ENCODE results near the gene CRYZL1.

The CRYZL1 gene

DNA sequence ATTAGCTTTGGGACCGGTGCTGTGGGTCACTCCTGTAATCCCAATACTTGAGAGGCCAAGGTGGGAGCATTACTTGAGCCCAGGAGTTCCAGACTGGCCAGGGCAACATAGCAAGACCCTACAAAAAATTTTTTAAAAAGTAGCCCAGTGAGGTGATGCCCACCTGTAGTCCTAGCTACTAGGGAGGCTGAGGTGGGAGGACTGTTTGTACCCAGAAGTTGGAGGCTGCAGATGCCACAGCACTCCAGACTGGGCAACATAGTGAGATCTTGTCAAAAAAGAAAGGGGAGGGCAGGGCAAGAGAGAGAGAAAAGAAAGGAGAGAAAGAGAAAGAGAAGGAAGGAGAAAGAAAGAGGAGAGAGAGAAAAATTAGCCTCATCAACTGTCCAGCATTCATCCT, 7.0 kb upstream of the CRYZL1 start:
- TF ChIP-seq ARNTL (CRISPR knock-in tag; IDR thresholded peaks at IDR 0.05; ENCODE audit: borderline replicate concordance, low read depth) (no peak), RARB (CRISPR knock-in tag; IDR thresholded peaks at IDR 0.05) (no peak), ZNF8 (CRISPR knock-in tag; IDR thresholded peaks at IDR 0.05) (no peak), BACH2 (CRISPR knock-in tag; IDR thresholded peaks at IDR 0.05; ENCODE audit: borderline replicate concordance) (no peak), ZC3H10 (CRISPR knock-in tag; IDR thresholded peaks at IDR 0.05) (no peak), TCF4 (CRISPR knock-in tag; IDR thresholded peaks at IDR 0.05; ENCODE audit: borderline replicate concordance) (no peak), POU6F1 (CRISPR knock-in tag; IDR thresholded peaks at IDR 0.05; ENCODE audit: borderline replicate concordance, low read depth) (no peak)
- ATAC-seq, result no peak

- no peak for ATAC-seq
- TF ChIP-seq SNAI2 (CRISPR knock-in tag; IDR thresholded peaks at IDR 0.05) (no peak), TOX (CRISPR knock-in tag; IDR thresholded peaks at IDR 0.05; ENCODE audit: borderline replicate concordance) (no peak), ZC3H10 (CRISPR knock-in tag; IDR thresholded peaks at IDR 0.05) (no peak), ZNF8 (CRISPR knock-in tag; IDR thresholded peaks at IDR 0.05) (no peak), ZNF70 (CRISPR knock-in tag; IDR thresholded peaks at IDR 0.05) (no peak), ZFP3 (CRISPR knock-in tag; IDR thresholded peaks at IDR 0.05) (no peak), CSDC2 (CRISPR knock-in tag; IDR thresholded peaks at IDR 0.05) (no peak), RARB (CRISPR knock-in tag; IDR thresholded peaks at IDR 0.05) (no peak), CREB5 (CRISPR knock-in tag; IDR thresholded peaks at IDR 0.05; ENCODE audit: low read depth) (no peak), ESRRG (CRISPR knock-in tag; IDR thresholded peaks at IDR 0.05) (no peak), TCF4 (CRISPR knock-in tag; IDR thresholded peaks at IDR 0.05; ENCODE audit: borderline replicate concordance) (no peak), ZFP30 (CRISPR knock-in tag; IDR thresholded peaks at IDR 0.05) (no peak), POU6F1 (CRISPR knock-in tag; IDR thresholded peaks at IDR 0.05; ENCODE audit: borderline replicate concordance, low read depth) (no peak), PPARA (CRISPR knock-in tag; IDR thresholded peaks at IDR 0.05; ENCODE audit: borderline replicate concordance) (no peak), GLIS3 (CRISPR knock-in tag; IDR thresholded peaks at IDR 0.05) (no peak)
- TF ChIP-seq, protein P1, sequence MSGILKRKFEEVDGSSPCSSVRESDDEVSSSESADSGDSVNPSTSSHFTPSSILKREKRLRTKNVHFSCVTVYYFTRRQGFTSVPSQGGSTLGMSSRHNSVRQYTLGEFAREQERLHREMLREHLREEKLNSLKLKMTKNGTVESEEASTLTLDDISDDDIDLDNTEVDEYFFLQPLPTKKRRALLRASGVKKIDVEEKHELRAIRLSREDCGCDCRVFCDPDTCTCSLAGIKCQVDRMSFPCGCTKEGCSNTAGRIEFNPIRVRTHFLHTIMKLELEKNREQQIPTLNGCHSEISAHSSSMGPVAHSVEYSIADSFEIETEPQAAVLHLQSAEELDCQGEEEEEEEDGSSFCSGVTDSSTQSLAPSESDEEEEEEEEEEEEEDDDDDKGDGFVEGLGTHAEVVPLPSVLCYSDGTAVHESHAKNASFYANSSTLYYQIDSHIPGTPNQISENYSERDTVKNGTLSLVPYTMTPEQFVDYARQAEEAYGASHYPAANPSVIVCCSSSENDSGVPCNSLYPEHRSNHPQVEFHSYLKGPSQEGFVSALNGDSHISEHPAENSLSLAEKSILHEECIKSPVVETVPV (CRISPR knock-in tag; IDR thresholded peaks at IDR 0.05), result no peak
Observed at GRCh38 chr21:33647587-33647986, 6.0 kb upstream of the CRYZL1 start.

DNA sequence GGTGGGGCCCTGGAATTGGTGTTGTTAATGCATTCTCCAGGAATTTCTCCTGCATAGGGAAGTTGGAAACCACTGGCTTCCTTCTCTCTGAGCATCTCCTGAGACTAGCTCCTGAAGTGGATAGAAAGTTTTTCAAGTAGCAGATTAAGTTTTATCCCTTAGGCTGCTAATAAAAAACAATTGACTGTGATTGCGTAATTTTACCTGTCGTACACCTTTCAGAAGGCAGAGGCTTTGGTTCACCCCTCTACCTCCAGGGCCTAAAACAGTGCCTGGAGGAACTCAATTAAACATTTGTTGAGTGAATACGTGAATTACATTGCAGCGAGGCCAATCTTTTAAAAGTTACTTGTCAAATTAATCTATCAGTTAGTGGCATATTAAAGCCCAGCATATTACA, 4.2 kb upstream of the CRYZL1 start:
- TF ChIP-seq ZC3H10 (CRISPR knock-in tag; IDR thresholded peaks at IDR 0.05) (no peak), PPARA (CRISPR knock-in tag; IDR thresholded peaks at IDR 0.05; ENCODE audit: borderline replicate concordance) (no peak), CREB5 (CRISPR knock-in tag; IDR thresholded peaks at IDR 0.05; ENCODE audit: low read depth) (no peak), ARNTL (CRISPR knock-in tag; IDR thresholded peaks at IDR 0.05; ENCODE audit: borderline replicate concordance, low read depth) (no peak), ZNF70 (CRISPR knock-in tag; IDR thresholded peaks at IDR 0.05) (no peak), OSR1 (CRISPR knock-in tag; IDR thresholded peaks at IDR 0.05) (no peak), CSDC2 (CRISPR knock-in tag; IDR thresholded peaks at IDR 0.05) (no peak), ZFP3 (CRISPR knock-in tag; IDR thresholded peaks at IDR 0.05) (no peak), ZNF8 (CRISPR knock-in tag; IDR thresholded peaks at IDR 0.05) (no peak), ZFP30 (CRISPR knock-in tag; IDR thresholded peaks at IDR 0.05) (no peak)
- ATAC-seq, result no peak

GRCh38 chr21:33644383-33645074, 3.0 kb upstream of the CRYZL1 start:
- no peak for ATAC-seq
- TF ChIP-seq, protein P2, sequence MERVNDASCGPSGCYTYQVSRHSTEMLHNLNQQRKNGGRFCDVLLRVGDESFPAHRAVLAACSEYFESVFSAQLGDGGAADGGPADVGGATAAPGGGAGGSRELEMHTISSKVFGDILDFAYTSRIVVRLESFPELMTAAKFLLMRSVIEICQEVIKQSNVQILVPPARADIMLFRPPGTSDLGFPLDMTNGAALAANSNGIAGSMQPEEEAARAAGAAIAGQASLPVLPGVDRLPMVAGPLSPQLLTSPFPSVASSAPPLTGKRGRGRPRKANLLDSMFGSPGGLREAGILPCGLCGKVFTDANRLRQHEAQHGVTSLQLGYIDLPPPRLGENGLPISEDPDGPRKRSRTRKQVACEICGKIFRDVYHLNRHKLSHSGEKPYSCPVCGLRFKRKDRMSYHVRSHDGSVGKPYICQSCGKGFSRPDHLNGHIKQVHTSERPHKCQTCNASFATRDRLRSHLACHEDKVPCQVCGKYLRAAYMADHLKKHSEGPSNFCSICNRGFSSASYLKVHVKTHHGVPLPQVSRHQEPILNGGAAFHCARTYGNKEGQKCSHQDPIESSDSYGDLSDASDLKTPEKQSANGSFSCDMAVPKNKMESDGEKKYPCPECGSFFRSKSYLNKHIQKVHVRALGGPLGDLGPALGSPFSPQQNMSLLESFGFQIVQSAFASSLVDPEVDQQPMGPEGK (CRISPR knock-in tag; IDR thresholded peaks at IDR 0.05; ENCODE audit: borderline replicate concordance), result no peak
- TF ChIP-seq ZNF565 (CRISPR knock-in tag; conservative IDR thresholded peaks at IDR 0.05; ENCODE audit: low read depth), result no peak
- TF ChIP-seq ZFP30 (CRISPR knock-in tag; IDR thresholded peaks at IDR 0.05), result no peak
- TF ChIP-seq BACH2 (CRISPR knock-in tag; IDR thresholded peaks at IDR 0.05; ENCODE audit: borderline replicate concordance), result no peak
- no peak for TF ChIP-seq TSHZ2 (CRISPR knock-in tag; IDR thresholded peaks at IDR 0.05)
- TF ChIP-seq ZNF8 (CRISPR knock-in tag; IDR thresholded peaks at IDR 0.05), result no peak
